HepG2 (cell line): Measurements from ENCODE around the gene C2orf42. TPM values are rescaled to one million over a fixed set of nuclear protein-coding genes. Genes with fewer than 3 reads are reported as not detected.

Source experiments
- ATM ChIP-seq: fragments of 450-650 bp; IDR thresholded peaks from 2 replicates; pipeline ENCODE4 v1.7.1; 2017; ENCODE audit warnings: mild to moderate bottlenecking, borderline replicate concordance
- CBFB ChIP-seq: sonication (generic); formaldehyde crosslinking; IDR thresholded peaks from 2 replicates; pipeline ENCODE4 v1.4.0; 2020; ENCODE audit warnings: missing genetic modification reagents
- CCDC6 ChIP-seq: sonication (generic); formaldehyde crosslinking; IDR thresholded peaks from 2 replicates; pipeline ENCODE4 v1.8.1; 2022; ENCODE audit warnings: mild to moderate bottlenecking, missing genetic modification reagents, moderate library complexity
- ETV6 ChIP-seq: sonication (generic); formaldehyde crosslinking; conservative IDR thresholded peaks from 2 replicates; pipeline ENCODE4 v1.4.0; 2020; ENCODE audit warnings: missing genetic modification reagents
- XBP1 ChIP-seq: sonication (generic); formaldehyde crosslinking; IDR thresholded peaks from 2 replicates; pipeline ENCODE4 v1.5.0; 2020; ENCODE audit warnings: missing genetic modification reagents
- ZBTB7A ChIP-seq: sonication (generic); formaldehyde crosslinking; IDR thresholded peaks from 2 replicates; pipeline ENCODE4 v1.8.0; 2022; ENCODE audit warnings: mild to moderate bottlenecking, missing genetic modification reagents
- ZNF335 ChIP-seq: sonication (generic); formaldehyde crosslinking; IDR thresholded peaks from 2 replicates; pipeline ENCODE4 v1.4.0; 2020; ENCODE audit warnings: missing genetic modification reagents
- ZNF430 ChIP-seq: sonication (generic); formaldehyde crosslinking; IDR thresholded peaks from 2 replicates; pipeline ENCODE4 v1.9.0; 2021; ENCODE audit warnings: mild to moderate bottlenecking, missing genetic modification reagents
- ZNF616 ChIP-seq: sonication (generic); formaldehyde crosslinking; IDR thresholded peaks from 2 replicates; pipeline ENCODE4 v1.5.0; 2020; ENCODE audit warnings: low read depth, mild to moderate bottlenecking, missing genetic modification reagents
- polyA plus RNA-seq, 8 experiments: library from polyadenylated mRNA; depleted of rRNA in 3 of 8; stranded (reverse) in 7 of 8; unstranded in 1 of 8; fragments of >200 nt; fragmentation: Illumina TruSeq in 4 of 8; extraction: Trizol in 4 of 8; gene quantifications; 2 replicates each; pipeline versions ENCODE4 v1.2.1 to v1.2.3, GENCODE V29; 2011 to 2016; ENCODE audit warnings: low read depth in 4 of 8, missing spikeins in 1 of 8, mixed read lengths in 1 of 8; ENCODE audit not compliant: insufficient read depth in 1 of 8
- total RNA-seq, 5 experiments: library from RNA; depleted of rRNA; stranded (reverse); fragments of >200 nt; fragmentation: Illumina TruSeq; extraction: Trizol; gene quantifications; 2 replicates each; pipeline ENCODE4 v1.2.3, GENCODE V29; 2016; ENCODE audit warnings: low read depth in 1 of 5
- TF ChIP-seq, protein P1 (sequence below): sonication (generic); formaldehyde crosslinking; conservative IDR thresholded peaks from 2 replicates; pipeline ENCODE4 v1.8.0; 2022; ENCODE audit warnings: low read depth, missing genetic modification reagents
- TF ChIP-seq, protein P2 (sequence below): sonication (generic); formaldehyde crosslinking; IDR thresholded peaks from 2 replicates; pipeline ENCODE4 v1.4.0; 2020; ENCODE audit warnings: missing genetic modification reagents
- TF ChIP-seq, protein P3 (sequence below): sonication (generic); formaldehyde crosslinking; IDR thresholded peaks from 2 replicates; pipeline ENCODE4 v1.4.0; 2020; ENCODE audit warnings: missing genetic modification reagents
- TF ChIP-seq, protein P4 (sequence below): sonication (generic); formaldehyde crosslinking; IDR thresholded peaks from 2 replicates; pipeline ENCODE4 v1.4.0; 2020; ENCODE audit warnings: low read depth, mild to moderate bottlenecking, missing genetic modification reagents
- TF ChIP-seq, protein P5 (sequence below): sonication (generic); formaldehyde crosslinking; IDR thresholded peaks from 2 replicates; pipeline ENCODE4 v1.8.0; 2022; ENCODE audit warnings: low read depth, missing genetic modification reagents
- TF ChIP-seq, protein P6 (sequence below): IDR thresholded peaks from 2 replicates; pipeline ENCODE4 v1.6.1; 2012; ENCODE audit warnings: low read length, improper control_type of control experiment

C2orf42 gene
- total and polyA plus RNA-seq, 2 of the 13 experiments (the other 11 are each of a cell fraction or from before 2014, with no cell fraction given) = 9.3 to 9.9 TPM

DNA sequence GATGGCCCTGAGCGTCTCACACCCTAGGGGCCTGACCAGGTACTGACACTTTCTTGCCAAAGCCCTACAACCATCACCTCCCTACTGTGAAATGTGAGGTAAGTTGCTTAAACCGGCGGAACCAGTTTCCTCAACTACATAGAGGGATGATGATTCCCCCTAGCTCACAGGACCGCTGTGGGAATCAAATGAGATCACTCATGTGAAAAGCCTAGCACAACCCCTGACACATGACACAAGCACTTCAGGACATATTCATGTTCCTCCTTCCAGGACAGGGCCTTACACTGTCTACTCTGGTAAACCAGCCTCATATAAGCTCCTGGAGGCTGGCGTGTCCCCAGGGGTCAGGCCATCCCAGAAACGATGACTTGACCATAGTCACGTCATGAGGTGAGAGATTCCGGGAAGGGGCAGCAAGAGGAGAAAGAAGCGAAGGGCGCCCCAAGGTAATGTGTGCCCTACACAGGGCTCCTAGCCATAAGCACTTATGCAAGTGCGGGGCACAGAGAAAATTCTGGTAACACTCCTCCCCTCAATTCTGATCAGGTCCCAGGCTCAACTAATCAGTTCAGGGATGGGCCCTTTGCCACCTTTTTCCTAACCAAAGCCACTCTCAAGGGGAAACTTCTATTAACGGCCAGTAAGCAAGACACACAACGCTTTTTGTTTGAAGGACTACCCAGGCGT, 49.5 kb downstream of the C2orf42 start (continued):
- TF ChIP-seq CBFB (no peak), ZBTB7A (no peak), ZNF430 (CRISPR knock-in tag) (no peak; the same call in 1 of the 2 replicates), XBP1 (CRISPR knock-in tag) (no peak), ETV6 (CRISPR knock-in tag) (no peak), CCDC6 (CRISPR knock-in tag) (no peak), ZNF335 (no peak), ATM (no peak), ZNF616 (CRISPR knock-in tag) (no peak)
- TF ChIP-seq, protein P1, sequence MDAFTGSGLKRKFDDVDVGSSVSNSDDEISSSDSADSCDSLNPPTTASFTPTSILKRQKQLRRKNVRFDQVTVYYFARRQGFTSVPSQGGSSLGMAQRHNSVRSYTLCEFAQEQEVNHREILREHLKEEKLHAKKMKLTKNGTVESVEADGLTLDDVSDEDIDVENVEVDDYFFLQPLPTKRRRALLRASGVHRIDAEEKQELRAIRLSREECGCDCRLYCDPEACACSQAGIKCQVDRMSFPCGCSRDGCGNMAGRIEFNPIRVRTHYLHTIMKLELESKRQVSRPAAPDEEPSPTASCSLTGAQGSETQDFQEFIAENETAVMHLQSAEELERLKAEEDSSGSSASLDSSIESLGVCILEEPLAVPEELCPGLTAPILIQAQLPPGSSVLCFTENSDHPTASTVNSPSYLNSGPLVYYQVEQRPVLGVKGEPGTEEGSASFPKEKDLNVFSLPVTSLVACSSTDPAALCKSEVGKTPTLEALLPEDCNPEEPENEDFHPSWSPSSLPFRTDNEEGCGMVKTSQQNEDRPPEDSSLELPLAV (CRISPR knock-in tag) = no peak
- TF ChIP-seq, protein P2, sequence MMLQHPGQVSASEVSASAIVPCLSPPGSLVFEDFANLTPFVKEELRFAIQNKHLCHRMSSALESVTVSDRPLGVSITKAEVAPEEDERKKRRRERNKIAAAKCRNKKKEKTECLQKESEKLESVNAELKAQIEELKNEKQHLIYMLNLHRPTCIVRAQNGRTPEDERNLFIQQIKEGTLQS = no peak
- TF ChIP-seq, protein P3, sequence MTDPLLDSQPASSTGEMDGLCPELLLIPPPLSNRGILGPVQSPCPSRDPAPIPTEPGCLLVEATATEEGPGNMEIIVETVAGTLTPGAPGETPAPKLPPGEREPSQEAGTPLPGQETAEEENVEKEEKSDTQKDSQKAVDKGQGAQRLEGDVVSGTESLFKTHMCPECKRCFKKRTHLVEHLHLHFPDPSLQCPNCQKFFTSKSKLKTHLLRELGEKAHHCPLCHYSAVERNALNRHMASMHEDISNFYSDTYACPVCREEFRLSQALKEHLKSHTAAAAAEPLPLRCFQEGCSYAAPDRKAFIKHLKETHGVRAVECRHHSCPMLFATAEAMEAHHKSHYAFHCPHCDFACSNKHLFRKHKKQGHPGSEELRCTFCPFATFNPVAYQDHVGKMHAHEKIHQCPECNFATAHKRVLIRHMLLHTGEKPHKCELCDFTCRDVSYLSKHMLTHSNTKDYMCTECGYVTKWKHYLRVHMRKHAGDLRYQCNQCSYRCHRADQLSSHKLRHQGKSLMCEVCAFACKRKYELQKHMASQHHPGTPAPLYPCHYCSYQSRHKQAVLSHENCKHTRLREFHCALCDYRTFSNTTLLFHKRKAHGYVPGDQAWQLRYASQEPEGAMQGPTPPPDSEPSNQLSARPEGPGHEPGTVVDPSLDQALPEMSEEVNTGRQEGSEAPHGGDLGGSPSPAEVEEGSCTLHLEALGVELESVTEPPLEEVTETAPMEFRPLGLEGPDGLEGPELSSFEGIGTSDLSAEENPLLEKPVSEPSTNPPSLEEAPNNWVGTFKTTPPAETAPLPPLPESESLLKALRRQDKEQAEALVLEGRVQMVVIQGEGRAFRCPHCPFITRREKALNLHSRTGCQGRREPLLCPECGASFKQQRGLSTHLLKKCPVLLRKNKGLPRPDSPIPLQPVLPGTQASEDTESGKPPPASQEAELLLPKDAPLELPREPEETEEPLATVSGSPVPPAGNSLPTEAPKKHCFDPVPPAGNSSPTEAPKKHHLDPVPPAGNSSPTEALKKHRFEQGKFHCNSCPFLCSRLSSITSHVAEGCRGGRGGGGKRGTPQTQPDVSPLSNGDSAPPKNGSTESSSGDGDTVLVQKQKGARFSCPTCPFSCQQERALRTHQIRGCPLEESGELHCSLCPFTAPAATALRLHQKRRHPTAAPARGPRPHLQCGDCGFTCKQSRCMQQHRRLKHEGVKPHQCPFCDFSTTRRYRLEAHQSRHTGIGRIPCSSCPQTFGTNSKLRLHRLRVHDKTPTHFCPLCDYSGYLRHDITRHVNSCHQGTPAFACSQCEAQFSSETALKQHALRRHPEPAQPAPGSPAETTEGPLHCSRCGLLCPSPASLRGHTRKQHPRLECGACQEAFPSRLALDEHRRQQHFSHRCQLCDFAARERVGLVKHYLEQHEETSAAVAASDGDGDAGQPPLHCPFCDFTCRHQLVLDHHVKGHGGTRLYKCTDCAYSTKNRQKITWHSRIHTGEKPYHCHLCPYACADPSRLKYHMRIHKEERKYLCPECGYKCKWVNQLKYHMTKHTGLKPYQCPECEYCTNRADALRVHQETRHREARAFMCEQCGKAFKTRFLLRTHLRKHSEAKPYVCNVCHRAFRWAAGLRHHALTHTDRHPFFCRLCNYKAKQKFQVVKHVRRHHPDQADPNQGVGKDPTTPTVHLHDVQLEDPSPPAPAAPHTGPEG (CRISPR knock-in tag) = no peak
- TF ChIP-seq, protein P4, sequence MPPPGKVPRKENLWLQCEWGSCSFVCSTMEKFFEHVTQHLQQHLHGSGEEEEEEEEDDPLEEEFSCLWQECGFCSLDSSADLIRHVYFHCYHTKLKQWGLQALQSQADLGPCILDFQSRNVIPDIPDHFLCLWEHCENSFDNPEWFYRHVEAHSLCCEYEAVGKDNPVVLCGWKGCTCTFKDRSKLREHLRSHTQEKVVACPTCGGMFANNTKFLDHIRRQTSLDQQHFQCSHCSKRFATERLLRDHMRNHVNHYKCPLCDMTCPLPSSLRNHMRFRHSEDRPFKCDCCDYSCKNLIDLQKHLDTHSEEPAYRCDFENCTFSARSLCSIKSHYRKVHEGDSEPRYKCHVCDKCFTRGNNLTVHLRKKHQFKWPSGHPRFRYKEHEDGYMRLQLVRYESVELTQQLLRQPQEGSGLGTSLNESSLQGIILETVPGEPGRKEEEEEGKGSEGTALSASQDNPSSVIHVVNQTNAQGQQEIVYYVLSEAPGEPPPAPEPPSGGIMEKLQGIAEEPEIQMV = 0 out of 2 replicates have a peak, but pooled peaks have one; percentile 19
- TF ChIP-seq, protein P5, sequence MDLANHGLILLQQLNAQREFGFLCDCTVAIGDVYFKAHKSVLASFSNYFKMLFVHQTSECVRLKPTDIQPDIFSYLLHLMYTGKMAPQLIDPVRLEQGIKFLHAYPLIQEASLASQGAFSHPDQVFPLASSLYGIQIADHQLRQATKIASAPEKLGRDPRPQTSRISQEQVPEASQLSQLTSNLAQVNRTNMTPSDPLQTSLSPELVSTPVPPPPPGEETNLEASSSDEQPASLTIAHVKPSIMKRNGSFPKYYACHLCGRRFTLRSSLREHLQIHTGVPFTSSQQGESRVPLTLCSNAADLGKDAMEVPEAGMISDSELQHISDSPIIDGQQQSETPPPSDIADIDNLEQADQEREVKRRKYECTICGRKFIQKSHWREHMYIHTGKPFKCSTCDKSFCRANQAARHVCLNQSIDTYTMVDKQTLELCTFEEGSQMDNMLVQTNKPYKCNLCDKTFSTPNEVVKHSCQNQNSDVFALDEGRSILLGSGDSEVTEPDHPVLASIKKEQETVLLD (CRISPR knock-in tag) = no peak
- TF ChIP-seq, protein P6, sequence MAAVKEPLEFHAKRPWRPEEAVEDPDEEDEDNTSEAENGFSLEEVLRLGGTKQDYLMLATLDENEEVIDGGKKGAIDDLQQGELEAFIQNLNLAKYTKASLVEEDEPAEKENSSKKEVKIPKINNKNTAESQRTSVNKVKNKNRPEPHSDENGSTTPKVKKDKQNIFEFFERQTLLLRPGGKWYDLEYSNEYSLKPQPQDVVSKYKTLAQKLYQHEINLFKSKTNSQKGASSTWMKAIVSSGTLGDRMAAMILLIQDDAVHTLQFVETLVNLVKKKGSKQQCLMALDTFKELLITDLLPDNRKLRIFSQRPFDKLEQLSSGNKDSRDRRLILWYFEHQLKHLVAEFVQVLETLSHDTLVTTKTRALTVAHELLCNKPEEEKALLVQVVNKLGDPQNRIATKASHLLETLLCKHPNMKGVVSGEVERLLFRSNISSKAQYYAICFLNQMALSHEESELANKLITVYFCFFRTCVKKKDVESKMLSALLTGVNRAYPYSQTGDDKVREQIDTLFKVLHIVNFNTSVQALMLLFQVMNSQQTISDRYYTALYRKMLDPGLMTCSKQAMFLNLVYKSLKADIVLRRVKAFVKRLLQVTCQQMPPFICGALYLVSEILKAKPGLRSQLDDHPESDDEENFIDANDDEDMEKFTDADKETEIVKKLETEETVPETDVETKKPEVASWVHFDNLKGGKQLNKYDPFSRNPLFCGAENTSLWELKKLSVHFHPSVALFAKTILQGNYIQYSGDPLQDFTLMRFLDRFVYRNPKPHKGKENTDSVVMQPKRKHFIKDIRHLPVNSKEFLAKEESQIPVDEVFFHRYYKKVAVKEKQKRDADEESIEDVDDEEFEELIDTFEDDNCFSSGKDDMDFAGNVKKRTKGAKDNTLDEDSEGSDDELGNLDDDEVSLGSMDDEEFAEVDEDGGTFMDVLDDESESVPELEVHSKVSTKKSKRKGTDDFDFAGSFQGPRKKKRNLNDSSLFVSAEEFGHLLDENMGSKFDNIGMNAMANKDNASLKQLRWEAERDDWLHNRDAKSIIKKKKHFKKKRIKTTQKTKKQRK = no peak
